ENCODE data around the gene HEPACAM2. TPM values are rescaled to one million over a fixed set of nuclear protein-coding genes. Genes with fewer than 3 reads are reported as not detected.
A peak's percentile ranks its signal among the peaks of the same experiment; 100 is the strongest.

The HEPACAM2 gene
- total RNA-seq, 2 experiments from 2014 or later = not detected

DNA sequence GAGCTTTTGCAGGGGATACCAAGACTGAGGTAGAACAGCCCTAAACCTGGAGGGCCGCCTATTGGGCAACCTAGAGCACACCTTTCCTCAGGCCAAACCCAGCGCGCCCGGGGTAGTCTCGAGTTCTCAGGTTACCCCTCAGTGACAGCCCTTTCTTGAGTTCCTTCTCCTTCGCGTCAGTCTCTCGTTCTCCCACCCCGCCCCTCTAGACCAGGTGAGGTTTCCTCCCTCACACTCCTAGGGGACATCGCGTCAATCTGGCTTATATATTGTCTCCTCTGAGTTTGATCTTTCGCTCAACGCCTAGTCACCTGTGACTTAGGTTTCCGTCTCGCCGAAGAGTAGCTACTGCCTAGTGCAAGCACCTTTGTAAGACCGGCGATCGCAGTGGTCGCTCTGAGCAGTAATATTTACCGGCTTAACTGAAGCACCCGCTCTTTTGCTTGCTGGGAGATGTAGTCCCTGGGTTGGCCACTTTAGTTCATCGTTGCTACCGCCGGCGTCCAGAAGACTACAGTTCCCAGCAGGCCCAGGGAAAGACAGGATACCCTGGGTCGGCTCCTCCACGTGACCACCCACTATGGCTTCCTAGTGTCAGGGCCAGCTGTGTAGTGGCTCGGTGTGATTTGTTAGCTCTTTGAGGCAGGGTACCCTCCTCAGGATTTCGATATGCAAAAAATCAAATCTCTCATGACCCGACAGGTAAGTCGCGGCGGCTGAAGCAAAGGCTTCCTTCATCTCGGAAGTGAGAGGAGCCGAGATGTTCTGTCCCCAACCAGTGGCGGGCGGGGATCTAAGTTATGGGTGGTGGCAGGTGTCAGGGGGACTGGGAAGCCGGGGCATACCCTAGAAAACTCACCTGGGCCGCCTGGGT lies 5.8 kb upstream of the HEPACAM2 start, which contains the start of gene VPS50:
Gene VPS50, plus strand, starts transcription at position 568 of the 874 bp plus-strand sequence. Its CDS starts 102 bp downstream, at position 670.
- Mint-ChIP-seq H3K4me3 (peak within 1 kb of the TSS; percentile 90), H3K27me3 (no peaks in the 10 kb centered on the region), H3K4me1 (peaks cover 30% of the 10 kb centered on the region), H3K9me3 (no peaks in the 10 kb centered on the region), H3K36me3 (ENCODE audit: low read depth) (no peaks in the 10 kb centered on the region), H3K27ac (peak within 1 kb of the TSS; percentile 85)
- ChIA-PET POLR2A (interaction anchor here (0.7 to 2.6 kb wide), 12 partner anchors 9 to 1291 kb away, joined by 3 to 19 read pairs (median 4); partner anchors contain the start of genes AKAP9, CDK6, SAMD9 and SAMD9L), CTCF (interaction anchor here (0.8 to 2.8 kb wide), 8 partner anchors 15 to 806 kb away, joined by 3 to 17 read pairs (median 4); partner anchors contain the start of genes PEX1, RBM48 and SAMD9)
- DNase-seq = peak; percentile 94

DNA sequence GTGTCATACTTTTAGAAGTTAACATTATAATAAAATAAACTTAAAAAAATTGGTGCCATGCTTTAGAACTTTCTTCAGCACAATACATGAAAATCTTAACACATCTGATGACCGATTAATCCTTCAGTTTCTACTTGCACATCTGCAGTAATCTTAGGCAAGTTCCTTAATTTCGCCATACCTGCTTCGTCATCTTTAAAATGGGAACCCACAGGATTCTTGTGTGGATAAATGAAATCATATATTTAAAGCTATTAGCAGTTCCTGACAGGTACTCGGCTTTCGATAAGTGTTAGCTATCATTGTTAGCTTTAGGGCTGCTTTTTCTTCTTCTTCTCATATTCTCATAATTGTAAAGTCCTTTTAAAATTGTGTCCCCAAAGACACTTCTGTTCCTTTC lies 5.0 kb upstream of the HEPACAM2 start:
- CTCF ChIA-PET = interaction anchor here (1.2 to 2.8 kb wide), 6 partner anchors 15 to 805 kb away, joined by 3 to 17 read pairs (median 4); partner anchors contain the start of genes PEX1, RBM48 and SAMD9
- Mint-ChIP-seq H3K27ac (peak overlapping the region; percentile 85), H3K4me1 (peaks cover 30% of the 10 kb centered on the region), H3K4me3 (peak overlapping the region; percentile 90), H3K36me3 (ENCODE audit: low read depth) (no peaks in the 10 kb centered on the region), H3K27me3 (peaks cover 1% of the 10 kb centered on the region), H3K9me3 (no peaks in the 10 kb centered on the region)
- POLR2A ChIA-PET = interaction anchor here (1.0 to 2.6 kb wide), 7 partner anchors 10 to 395 kb away, joined by 3 to 19 read pairs (median 5); partner anchors contain the start of genes CDK6, SAMD9 and SAMD9L
- DNase-seq = no peak

DNA sequence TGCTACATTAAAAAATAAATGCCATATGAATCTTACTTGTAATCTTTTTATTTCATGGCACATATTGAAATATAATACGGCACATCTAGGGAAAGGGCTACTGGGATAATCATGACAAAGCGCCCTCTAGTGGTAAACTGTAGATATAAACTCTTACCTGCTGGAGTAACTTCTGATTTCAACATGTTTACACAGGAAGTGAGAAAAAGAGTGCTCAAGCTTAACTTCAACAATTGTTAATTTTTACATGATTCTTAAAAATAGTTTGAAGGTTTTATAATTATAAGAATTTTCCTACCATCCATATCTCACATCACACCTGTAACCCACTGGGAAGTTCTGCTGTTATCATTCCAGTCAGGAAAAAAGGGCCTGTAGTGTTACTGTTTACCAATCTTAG lies 2.0 kb upstream of the HEPACAM2 start:
- Mint-ChIP-seq H3K9me3 (no peaks in the 10 kb centered on the region), H3K36me3 (ENCODE audit: low read depth) (no peaks in the 10 kb centered on the region), H3K4me3 (no peak overlapping the region), H3K27me3 (peaks cover 4% of the 10 kb centered on the region), H3K4me1 (peaks cover 26% of the 10 kb centered on the region), H3K27ac (no peak overlapping the region)
- DNase-seq = no peak
- POLR2A ChIA-PET = interaction anchor here (1.7 kb wide), 1 partner anchor 111 kb away, joined by 11 read pairs; the partner anchor contains the start of gene SAMD9
- CTCF ChIA-PET = interaction anchor here (0.6 to 2.8 kb wide), 15 partner anchors 13 to 513 kb away, joined by 3 to 11 read pairs (median 4); partner anchors contain the start of gene SAMD9L

DNA sequence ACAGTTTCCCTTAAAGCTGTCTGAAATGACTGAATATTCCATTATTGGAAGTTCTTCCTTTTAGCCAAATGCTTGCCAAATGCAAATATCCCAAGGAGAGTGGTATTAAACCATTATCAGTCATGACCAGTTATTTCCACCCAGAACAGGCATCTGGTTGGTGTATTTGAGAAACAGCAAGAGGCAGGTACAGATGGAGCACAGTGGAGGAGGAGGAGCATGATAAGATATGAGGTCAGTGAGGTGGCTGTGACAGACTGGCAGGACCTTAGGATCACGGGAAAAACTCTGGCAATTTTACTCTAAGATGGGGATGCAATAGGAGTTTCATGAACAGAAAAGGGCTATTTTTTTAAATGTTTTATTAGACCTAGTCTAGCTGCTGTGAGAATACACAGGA lies 6.4 kb downstream of the HEPACAM2 start:
- no peaks in the 10 kb centered on the region for H3K9me3 Mint-ChIP-seq
- no peak for DNase-seq
- H3K4me3 Mint-ChIP-seq = no peak overlapping the region
- H3K4me1 Mint-ChIP-seq = no peaks in the 10 kb centered on the region
- ChIA-PET CTCF (no interaction called here), POLR2A (no interaction called here)
- H3K27ac Mint-ChIP-seq = no peak overlapping the region
- no peaks in the 10 kb centered on the region for H3K36me3 Mint-ChIP-seq (ENCODE audit: low read depth)
- peaks cover 25% of the 10 kb centered on the region for H3K27me3 Mint-ChIP-seq

DNA sequence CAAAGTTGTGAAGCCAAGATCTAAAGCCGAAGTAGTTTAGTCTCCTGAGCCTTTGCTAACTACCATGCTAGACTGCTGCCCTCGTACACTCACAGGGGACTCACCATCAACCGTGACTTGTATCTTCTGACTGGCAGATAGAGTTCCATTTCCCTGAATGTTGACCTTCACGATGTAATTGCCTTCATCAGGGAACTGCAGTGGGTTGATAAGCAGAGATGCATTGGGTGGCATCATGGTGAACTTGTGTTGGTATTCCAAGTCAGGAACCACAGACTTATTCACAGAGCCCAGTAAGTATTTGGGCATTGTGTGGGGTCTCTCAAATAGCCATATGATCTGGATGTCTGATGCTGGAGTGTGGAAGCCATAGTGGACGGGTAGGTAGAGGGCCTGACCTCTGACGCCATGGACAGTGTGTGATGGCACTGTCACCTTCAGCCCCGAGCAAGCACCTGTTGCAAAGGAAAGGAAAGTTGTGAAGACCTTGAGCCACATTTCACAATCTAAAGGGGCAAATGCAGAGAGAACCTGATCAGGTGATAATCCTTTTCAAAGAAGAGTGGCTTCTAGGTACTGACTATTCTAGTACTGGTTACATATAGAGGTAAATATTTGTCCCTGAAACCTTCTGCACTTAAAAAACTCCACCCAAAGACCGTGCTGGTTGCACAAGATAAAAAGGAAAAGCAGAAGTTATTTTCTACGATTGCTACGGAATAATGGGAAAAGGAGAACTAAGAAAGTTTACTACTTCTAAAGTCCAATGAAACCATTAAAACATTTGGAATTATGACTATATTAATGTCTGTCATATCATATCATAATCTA lies 7.1 kb downstream of the HEPACAM2 start:
- ChIA-PET CTCF (no interaction called here), POLR2A (no interaction called here)

DNA sequence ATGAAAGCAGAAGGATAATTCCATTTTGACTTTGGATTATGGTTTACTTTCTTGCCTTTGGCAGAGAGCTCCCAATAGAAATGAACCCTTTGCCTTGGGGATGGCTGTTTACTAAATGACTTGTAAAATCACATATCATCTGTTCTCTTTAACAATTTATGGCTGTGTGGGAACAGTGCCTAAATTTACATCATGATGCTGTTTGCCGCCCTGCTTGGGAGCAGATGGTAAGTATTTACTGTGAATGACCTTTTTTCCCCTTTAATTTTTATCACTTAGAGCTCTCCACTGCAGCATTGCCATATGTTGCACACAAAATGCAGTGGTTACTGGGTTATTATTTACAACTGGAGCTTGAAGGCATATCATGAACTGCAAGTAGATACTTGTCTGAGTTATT lies 13.4 kb downstream of the HEPACAM2 start:
- CTCF ChIA-PET = no interaction called here
- Mint-ChIP-seq H3K36me3 (ENCODE audit: low read depth) (no peaks in the 10 kb centered on the region), H3K4me1 (no peaks in the 10 kb centered on the region), H3K27me3 (peaks cover 55% of the 10 kb centered on the region), H3K27ac (no peak overlapping the region), H3K9me3 (no peaks in the 10 kb centered on the region), H3K4me3 (no peak overlapping the region)
- DNase-seq = no peak
- POLR2A ChIA-PET = no interaction called here

More for the DNA sequence above, 7.1 kb downstream of the HEPACAM2 start:
- no peaks in the 10 kb centered on the region for H3K9me3 Mint-ChIP-seq
- no peaks in the 10 kb centered on the region for H3K36me3 Mint-ChIP-seq (ENCODE audit: low read depth)
- H3K27ac Mint-ChIP-seq = no peak overlapping the region
- DNase-seq = no peak
- H3K27me3 Mint-ChIP-seq = peaks cover 30% of the 10 kb centered on the region
- no peak overlapping the region for H3K4me3 Mint-ChIP-seq
- no peaks in the 10 kb centered on the region for H3K4me1 Mint-ChIP-seq

DNA sequence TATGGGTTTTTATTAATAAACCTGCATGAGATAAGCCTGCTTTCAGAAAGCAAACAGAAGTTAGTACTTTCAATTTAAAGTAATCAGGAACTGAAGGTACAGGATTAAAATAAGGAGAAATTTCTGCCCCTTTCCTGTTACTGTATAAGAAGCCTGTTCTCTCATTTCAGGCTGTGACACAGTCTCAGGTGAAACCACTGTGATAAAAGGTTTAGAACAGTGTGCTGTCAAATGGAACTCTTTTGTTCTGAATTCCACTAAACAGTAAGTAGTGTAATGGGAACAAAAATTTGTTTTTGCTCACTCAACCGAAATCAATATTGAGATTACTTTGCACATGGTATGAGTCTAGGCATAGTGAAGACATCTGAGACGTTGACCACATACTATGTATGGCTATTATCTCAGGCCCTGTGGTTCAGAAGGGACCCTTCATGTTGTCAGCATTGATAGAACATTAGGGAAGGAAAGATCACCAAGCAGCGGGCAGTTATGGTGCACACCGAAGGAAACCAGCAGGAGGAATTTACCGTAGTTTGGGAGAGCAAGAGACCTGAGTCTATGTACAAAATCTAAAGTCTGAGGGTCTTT lies 14.9 kb downstream of the HEPACAM2 start:
- Mint-ChIP-seq H3K27me3 (peaks cover 56% of the 10 kb centered on the region), H3K4me1 (no peaks in the 10 kb centered on the region), H3K27ac (no peak overlapping the region), H3K9me3 (no peaks in the 10 kb centered on the region), H3K4me3 (no peak overlapping the region), H3K36me3 (ENCODE audit: low read depth) (no peaks in the 10 kb centered on the region)
- DNase-seq = no peak
- ChIA-PET POLR2A (no interaction called here), CTCF (interaction anchor here (1.0 to 1.5 kb wide), 2 partner anchors 15 to 17 kb away, joined by 3 to 4 read pairs; no protein-coding TSS in a partner anchor)

DNA sequence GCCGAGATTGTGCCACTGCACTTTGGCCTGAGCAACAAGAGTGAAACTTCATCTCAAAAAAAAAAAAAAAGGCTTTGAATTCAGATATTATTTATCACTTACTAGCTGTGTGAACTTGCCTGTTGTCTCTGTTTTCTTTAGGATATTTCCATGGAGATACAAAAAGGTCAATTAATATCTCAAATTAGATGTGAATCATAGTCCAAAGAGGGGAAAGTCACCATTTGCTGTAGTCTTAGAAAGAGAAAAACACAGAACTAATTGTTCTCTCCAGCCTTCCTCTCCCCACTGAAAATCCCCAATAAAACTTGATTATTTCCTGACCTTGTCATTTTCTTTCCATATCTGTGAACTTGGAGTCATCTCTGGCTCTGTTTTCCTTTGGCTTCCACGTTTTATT lies 21.2 kb downstream of the HEPACAM2 start:
- H3K4me3 Mint-ChIP-seq = no peak overlapping the region
- CTCF ChIA-PET = no interaction called here
- POLR2A ChIA-PET = no interaction called here

DNA sequence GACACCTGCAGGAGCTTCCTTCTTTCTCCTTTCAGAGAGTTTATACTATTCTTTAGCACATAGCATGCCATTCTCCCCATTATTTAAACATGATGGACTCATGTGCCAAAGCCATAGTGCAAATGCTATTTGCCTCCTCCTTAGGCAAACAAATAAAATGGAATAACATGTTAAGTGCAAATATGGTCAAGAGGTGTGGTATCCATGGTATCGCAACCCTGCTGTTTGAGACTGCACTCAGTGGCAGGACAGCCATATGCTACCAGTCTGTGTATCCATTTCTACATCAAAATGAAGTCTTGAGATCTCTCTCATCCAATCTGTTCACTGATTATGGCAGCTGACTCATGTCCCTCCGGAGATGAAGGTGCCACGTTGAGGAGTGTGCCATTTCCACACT lies 22.8 kb downstream of the HEPACAM2 start:
- Mint-ChIP-seq H3K4me3 (no peak overlapping the region), H3K4me1 (no peaks in the 10 kb centered on the region), H3K36me3 (ENCODE audit: low read depth) (no peaks in the 10 kb centered on the region), H3K9me3 (no peaks in the 10 kb centered on the region), H3K27ac (no peak overlapping the region), H3K27me3 (peaks cover 41% of the 10 kb centered on the region)
- DNase-seq = no peak
- ChIA-PET POLR2A (no interaction called here), CTCF (no interaction called here)

More for the DNA sequence above, 21.2 kb downstream of the HEPACAM2 start:
- H3K4me1 Mint-ChIP-seq = no peaks in the 10 kb centered on the region
- no peak for DNase-seq
- no peaks in the 10 kb centered on the region for H3K9me3 Mint-ChIP-seq
- H3K36me3 Mint-ChIP-seq (ENCODE audit: low read depth) = no peaks in the 10 kb centered on the region
- peaks cover 37% of the 10 kb centered on the region for H3K27me3 Mint-ChIP-seq
- no peak overlapping the region for H3K27ac Mint-ChIP-seq

DNA sequence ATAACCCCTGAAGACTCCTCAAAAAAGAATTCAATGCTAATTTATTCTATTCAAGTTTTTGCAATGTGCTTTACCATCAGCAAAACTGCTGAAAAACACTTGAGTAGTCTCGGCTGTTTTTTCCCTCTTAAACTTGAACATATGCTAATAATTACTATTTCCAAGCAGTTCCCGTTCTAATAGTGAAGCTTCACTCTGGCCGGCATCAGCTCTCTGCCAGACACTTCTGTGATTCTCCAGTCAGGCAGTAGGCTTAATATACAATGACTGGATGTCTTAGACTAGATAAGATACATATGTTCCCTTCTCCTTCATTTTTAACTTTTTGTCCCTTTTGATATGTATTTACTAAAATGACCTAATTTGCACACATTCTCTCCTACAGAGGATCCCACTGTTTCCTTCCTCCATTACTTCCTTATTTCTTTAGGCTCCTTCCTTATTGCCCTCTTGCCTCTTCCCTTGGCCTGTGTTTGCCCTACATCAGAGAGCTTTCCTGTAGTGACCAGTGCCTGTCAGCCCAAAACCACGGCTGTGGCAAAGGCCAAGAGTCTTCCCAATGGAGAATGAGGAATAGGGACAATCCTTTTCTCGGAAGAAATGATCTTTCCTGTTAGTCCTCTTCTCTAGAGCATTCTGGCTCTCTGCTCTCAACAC lies 23.5 kb downstream of the HEPACAM2 start:
- Mint-ChIP-seq H3K27me3 (peaks cover 36% of the 10 kb centered on the region), H3K9me3 (no peaks in the 10 kb centered on the region), H3K36me3 (ENCODE audit: low read depth) (no peaks in the 10 kb centered on the region), H3K27ac (no peak overlapping the region), H3K4me3 (no peak overlapping the region), H3K4me1 (no peaks in the 10 kb centered on the region)
- ChIA-PET CTCF (no interaction called here), POLR2A (no interaction called here)
- no peak for DNase-seq

DNA sequence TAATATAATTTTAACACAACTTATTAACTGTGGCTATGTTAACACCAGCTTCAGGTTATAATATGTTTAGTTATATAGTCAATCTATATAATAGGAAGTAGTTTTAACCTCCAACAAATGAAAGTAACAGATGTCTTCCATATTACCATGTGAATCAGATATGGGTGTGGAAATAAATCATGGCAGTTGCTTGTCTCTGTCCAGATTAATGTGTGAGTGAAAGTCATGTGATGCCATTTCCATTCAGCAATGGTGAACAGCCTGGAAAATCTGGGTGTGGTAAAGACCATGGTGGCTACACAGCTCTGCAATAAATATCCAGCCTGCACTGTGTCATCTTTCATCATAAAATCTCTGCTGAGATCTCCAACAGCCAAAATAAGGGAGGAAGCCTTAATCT lies 27.8 kb downstream of the HEPACAM2 start:
- Mint-ChIP-seq H3K27ac (no peak overlapping the region), H3K36me3 (ENCODE audit: low read depth) (no peaks in the 10 kb centered on the region), H3K4me1 (no peaks in the 10 kb centered on the region), H3K27me3 (peaks cover 36% of the 10 kb centered on the region), H3K9me3 (no peaks in the 10 kb centered on the region), H3K4me3 (no peak overlapping the region)
- ChIA-PET CTCF (no interaction called here), POLR2A (no interaction called here)
- DNase-seq = no peak

DNA sequence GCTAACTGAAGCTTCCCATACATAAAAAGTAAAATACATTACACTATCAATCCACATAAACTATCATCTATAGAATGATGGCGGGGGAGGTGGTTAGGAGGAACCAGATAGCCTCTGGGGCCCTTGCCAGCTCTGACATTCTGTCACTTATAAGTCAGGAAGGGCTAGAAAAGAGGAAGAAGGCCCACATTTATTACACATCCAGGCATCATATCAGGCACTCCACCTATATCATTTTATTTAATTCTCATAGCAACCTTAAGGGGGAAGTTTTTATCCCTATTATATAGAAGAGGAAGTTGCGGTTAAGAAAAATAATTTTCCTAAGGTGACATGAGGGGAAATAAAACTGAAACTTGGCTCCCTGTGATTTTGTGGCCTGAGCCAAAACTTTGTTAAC lies 29.9 kb downstream of the HEPACAM2 start:
- Mint-ChIP-seq H3K36me3 (ENCODE audit: low read depth) (no peaks in the 10 kb centered on the region), H3K27me3 (peaks cover 38% of the 10 kb centered on the region), H3K4me3 (no peak overlapping the region), H3K4me1 (no peaks in the 10 kb centered on the region), H3K9me3 (no peaks in the 10 kb centered on the region), H3K27ac (no peak overlapping the region)
- ChIA-PET POLR2A (no interaction called here), CTCF (no interaction called here)
- DNase-seq = no peak
